ENCODE results near the gene SALL2. TPM values are rescaled to one million over a fixed set of nuclear protein-coding genes. Genes with fewer than 3 reads are reported as not detected.
A peak's percentile ranks its signal among the peaks of the same experiment; 100 is the strongest.
"Not testable (repeated sequence)": the region's sequence is repeated elsewhere in the genome, so short reads cannot be mapped to it uniquely, and the experiment has no call there.

SALL2 gene
- total RNA-seq, result under 1 TPM; 0.31 to 0.45 TPM

DNA sequence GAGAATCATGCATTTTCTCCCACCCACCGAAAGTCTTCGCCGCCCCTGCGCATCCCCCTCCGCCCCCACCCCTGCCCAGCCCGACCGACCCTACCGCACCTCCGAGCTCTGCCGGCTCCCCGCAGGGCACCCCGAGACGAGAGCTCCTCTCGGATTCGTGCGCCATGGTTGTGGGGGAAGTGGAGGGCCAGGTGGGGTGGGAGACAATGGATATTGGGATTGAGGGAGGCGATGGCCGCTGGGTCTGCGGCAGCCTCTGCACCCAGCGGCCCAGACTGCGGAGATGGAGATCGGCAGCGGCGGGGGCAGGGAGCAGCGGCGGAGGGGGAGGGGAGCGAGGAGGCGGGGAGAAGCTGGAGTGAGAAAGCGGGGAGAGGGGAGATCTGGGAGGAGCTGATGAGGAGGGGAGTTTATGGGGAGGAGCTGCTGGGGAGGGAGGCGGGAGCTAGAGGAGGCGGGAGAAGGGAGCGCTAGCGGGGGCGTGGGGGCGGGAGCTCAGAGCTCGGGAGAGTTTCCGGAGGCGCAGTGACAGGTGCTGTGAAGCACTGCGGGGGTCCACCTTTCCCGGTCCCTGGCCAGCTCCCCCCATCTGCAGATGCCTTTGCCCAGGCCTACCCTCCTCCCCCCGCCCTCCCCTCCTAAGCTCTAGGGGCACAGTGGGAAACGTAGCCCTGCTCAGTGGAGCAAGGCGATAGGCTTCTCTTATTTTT lies at the start of gene SALL2:
SALL2 (minus strand) TSS at position 385 of the 710 bp plus-strand sequence; CDS start at position 166, 219 bp downstream.
- DNase-seq (ENCODE audit: low spot score) (peak; percentile 80), ATAC-seq (peak; percentile 79 to 85)
- H3K4me3 Mint-ChIP-seq, result peak within 1 kb of the TSS; percentile 83
- no peaks in the 10 kb centered on the region for H3K9me3 Mint-ChIP-seq
- no peaks in the 10 kb centered on the region for H3K36me3 Mint-ChIP-seq
- no peaks in the 10 kb centered on the region for H3K27me3 Mint-ChIP-seq
- peaks cover 9 to 14% of the 10 kb centered on the region in 2 donors for H3K4me1 Mint-ChIP-seq (ENCODE audit: low read depth in 2 of 2)
- peak within 1 kb of the TSS; percentile 48 to 82 for H3K27ac Mint-ChIP-seq

- no peak for DNase-seq (ENCODE audit: low spot score)
- peaks cover 9 to 16% of the 10 kb centered on the region in 2 donors for H3K27me3 Mint-ChIP-seq
- no peak overlapping the region for H3K27ac Mint-ChIP-seq
- H3K36me3 Mint-ChIP-seq, result no peaks in the 10 kb centered on the region
- no peak overlapping the region for H3K4me3 Mint-ChIP-seq
- H3K9me3 Mint-ChIP-seq, result no peaks in the 10 kb centered on the region
- H3K4me1 Mint-ChIP-seq (ENCODE audit: low read depth in 2 of 2), result no peaks in the 10 kb centered on the region
- ATAC-seq, result no peak
Measured at GRCh38 chr14:21575661-21576060, 49.5 kb upstream of the SALL2 start.

- Mint-ChIP-seq H3K27ac (no peak overlapping the region), H3K9me3 (no peaks in the 10 kb centered on the region), H3K4me3 (no peak overlapping the region), H3K4me1 (ENCODE audit: low read depth in 2 of 2) (peaks cover 0 to 2% of the 10 kb centered on the region in 2 donors), H3K36me3 (no peaks in the 10 kb centered on the region), H3K27me3 (peaks cover 17% of the 10 kb centered on the region in 2 donors)
- no peak for ATAC-seq
- no peak for DNase-seq (ENCODE audit: low spot score)
Measured at GRCh38 chr14:21572604-21573003, 46.5 kb upstream of the SALL2 start.

GRCh38 chr14:21558703-21559170 lies 32.6 kb upstream of the SALL2 start:
- H3K9me3 Mint-ChIP-seq, result no peaks in the 10 kb centered on the region
- ATAC-seq, result no peak
- no peaks in the 10 kb centered on the region for H3K36me3 Mint-ChIP-seq
- H3K4me3 Mint-ChIP-seq, result no peak overlapping the region
- H3K27me3 Mint-ChIP-seq, result no peaks in the 10 kb centered on the region
- peaks cover 6% of the 10 kb centered on the region in 2 donors for H3K4me1 Mint-ChIP-seq (ENCODE audit: low read depth in 2 of 2)
- H3K27ac Mint-ChIP-seq, result no peak overlapping the region
- DNase-seq (ENCODE audit: low spot score), result no peak

DNA sequence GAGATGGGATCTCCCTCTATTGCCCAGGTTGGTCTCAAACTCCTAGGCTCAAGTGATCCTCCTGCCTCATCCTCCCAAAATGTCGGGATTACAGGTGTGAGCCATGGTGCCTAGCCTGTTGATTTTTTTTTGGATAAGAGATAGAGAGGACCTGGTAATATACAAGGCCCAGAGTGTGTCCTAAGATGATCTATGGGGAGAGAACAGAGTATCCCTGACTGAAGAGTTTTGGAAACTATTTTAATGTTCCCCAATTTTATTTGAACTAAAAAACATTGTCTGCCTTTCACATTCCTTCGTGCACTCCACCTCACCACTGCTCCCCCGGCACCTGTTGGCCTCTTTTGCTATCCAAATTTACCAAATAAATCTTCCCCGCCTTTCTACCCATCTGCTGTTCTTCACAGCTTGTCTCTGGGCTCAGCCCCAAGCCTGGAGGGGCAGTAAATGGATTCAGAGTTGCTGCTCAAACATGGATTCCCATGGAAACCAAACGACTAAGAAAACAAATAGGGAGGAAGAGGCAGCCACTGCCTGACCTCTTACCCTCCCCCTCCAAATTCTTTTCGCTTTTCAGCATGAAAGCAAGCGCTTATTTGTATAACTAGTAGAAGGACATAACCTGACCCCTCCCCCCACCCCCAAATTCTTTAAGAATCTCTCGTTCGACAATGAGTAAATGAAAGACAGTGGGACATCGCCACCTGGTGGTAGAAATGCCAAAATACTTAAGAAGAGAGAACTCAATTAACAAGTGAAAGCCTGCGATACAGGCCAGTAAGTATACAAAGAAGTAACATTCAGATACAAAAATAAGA lies 31.1 kb upstream of the SALL2 start:
- DNase-seq (ENCODE audit: low spot score) (peak; percentile 64), ATAC-seq (no peak)
- Mint-ChIP-seq H3K4me1 (ENCODE audit: low read depth in 2 of 2) (peaks cover 6% of the 10 kb centered on the region in 2 donors), H3K36me3 (no peaks in the 10 kb centered on the region), H3K4me3 (peak overlapping the region; percentile 34), H3K27ac (peak overlapping the region; percentile 39 to 78), H3K9me3 (no peaks in the 10 kb centered on the region), H3K27me3 (no peaks in the 10 kb centered on the region)

GRCh38 chr14:21556378-21557083 lies 30.4 kb upstream of the SALL2 start:
- Mint-ChIP-seq H3K4me1 (ENCODE audit: low read depth in 2 of 2) (peaks cover 6% of the 10 kb centered on the region in 2 donors), H3K27ac (no peak overlapping the region), H3K4me3 (no peak overlapping the region), H3K9me3 (no peaks in the 10 kb centered on the region), H3K27me3 (no peaks in the 10 kb centered on the region), H3K36me3 (no peaks in the 10 kb centered on the region)
- ATAC-seq (no peak), DNase-seq (ENCODE audit: low spot score) (no peak)

DNA sequence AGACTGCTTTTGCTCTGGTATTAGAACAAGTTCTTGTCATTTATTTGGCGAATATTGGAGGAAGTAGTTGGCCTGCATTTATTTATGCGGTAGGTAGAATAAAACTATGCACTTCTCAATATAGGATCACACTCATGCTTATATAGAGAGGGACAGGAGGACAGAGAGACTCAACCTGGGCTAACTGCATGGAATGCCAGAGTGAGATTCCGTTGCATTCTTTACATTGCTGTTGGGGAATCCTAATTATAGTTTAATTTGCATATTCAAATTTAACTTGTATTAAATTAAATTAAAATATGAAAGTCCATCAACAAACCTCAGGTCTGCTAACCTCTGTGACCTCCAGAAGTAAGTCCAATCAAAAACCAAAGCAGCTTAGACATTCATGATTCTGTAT lies 27.1 kb upstream of the SALL2 start:
- Mint-ChIP-seq H3K36me3 (no peaks in the 10 kb centered on the region), H3K9me3 (no peaks in the 10 kb centered on the region), H3K27me3 (peaks cover 0 to 6% of the 10 kb centered on the region in 2 donors), H3K4me1 (ENCODE audit: low read depth in 2 of 2) (peaks cover 6% of the 10 kb centered on the region in 2 donors), H3K4me3 (no peak overlapping the region), H3K27ac (no peak overlapping the region)
- no peak for DNase-seq (ENCODE audit: low spot score)
- no peak for ATAC-seq

DNA sequence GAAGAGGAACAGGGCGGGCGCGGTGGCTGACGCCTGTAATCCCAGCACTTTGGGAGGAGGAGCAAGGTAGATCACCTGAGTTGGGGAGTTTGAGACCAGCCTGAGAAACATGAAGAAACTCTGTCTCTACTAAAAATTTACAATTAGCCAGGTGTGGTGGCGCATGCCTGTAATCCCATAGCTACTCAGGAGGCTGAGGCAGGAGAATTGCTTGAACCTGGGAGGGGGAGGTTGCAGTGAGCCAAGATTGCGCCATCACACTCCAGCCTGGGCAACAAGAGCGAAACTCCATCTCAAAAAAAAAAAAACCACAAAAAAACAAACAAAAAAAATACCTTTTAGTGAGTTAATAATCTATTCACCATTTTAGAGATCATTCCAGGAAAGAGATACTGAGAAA lies 18.4 kb upstream of the SALL2 start:
- not testable (repeated sequence) for H3K4me3 Mint-ChIP-seq; H3K4me1 Mint-ChIP-seq (ENCODE audit: low read depth in 2 of 2); ATAC-seq; H3K27ac Mint-ChIP-seq; DNase-seq (ENCODE audit: low spot score); H3K36me3 Mint-ChIP-seq; H3K9me3 Mint-ChIP-seq
- peaks cover 11 to 13% of the 10 kb centered on the region in 2 donors for H3K27me3 Mint-ChIP-seq

- Mint-ChIP-seq H3K27ac (no peak overlapping the region), H3K36me3 (no peaks in the 10 kb centered on the region), H3K9me3 (no peaks in the 10 kb centered on the region), H3K27me3 (peaks cover 17 to 19% of the 10 kb centered on the region in 2 donors), H3K4me3 (no peak overlapping the region), H3K4me1 (ENCODE audit: low read depth in 2 of 2) (no peaks in the 10 kb centered on the region)
- DNase-seq (ENCODE audit: low spot score) (no peak), ATAC-seq (no peak)
Measured at GRCh38 chr14:21543963-21544362, 17.8 kb upstream of the SALL2 start.

DNA sequence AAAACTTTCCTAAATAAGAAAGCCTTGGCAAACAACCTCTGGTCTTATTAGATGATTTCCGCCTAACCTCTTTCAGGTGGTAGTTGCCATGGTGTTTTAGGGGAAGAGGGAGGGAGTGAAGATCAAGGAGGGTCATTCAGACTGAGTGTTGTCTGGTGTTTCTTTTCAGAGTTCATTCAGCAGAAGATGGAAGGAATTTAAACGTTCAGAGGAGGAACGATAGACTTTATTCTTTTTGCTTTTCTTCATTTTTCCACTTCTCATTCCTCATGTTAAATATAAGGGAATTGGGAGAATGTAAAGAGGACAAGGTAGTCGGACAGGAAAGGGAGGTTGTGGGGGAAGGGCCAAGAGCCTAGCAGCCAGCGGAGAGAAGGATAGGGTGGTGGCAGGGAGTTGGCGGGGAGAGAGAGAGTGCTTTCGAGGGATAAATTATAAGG lies 17.4 kb upstream of the SALL2 start:
- no peaks in the 10 kb centered on the region for H3K9me3 Mint-ChIP-seq
- ATAC-seq (no peak), DNase-seq (ENCODE audit: low spot score) (no peak)
- no peak overlapping the region for H3K4me3 Mint-ChIP-seq
- H3K27ac Mint-ChIP-seq, result no peak overlapping the region
- H3K36me3 Mint-ChIP-seq, result no peaks in the 10 kb centered on the region
- peaks cover 22 to 24% of the 10 kb centered on the region in 2 donors for H3K27me3 Mint-ChIP-seq
- H3K4me1 Mint-ChIP-seq (ENCODE audit: low read depth in 2 of 2), result no peaks in the 10 kb centered on the region

DNA sequence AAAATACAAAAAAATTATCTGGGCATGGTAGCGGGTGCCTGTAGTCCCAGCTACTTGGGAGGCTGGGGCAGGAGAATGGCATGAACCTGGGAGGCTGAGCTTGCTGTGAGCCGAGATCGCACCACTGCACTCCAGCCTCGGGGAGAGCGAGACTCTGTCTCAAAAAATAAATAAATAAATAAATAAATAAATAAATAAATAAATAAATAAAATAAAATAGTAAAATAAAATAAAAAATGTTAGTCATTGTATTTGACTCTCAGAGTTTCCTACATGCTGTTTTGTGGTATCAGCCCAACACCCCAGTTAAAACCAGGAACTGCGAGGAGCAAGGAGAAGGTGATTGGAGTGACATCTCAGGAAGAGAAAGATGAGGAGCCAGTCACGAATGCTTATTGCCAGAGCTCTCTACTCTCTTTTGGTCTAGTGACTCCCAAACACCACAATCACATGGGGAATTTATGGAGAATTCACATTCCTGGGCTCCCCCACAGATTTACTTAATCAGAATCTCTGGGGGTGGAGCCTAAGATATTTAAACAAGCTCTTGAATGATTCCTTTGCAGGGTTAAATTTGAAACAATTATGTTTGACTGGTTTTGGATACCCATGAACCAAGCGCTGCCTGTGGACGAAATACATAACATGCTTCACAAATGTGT lies 15.4 kb upstream of the SALL2 start:
- H3K4me1 Mint-ChIP-seq (ENCODE audit: low read depth in 2 of 2), result peaks cover 5 to 6% of the 10 kb centered on the region in 2 donors
- no peaks in the 10 kb centered on the region for H3K36me3 Mint-ChIP-seq
- no peaks in the 10 kb centered on the region for H3K9me3 Mint-ChIP-seq
- ATAC-seq, result no peak
- H3K4me3 Mint-ChIP-seq, result no peak overlapping the region
- peaks cover 30 to 41% of the 10 kb centered on the region in 2 donors for H3K27me3 Mint-ChIP-seq
- DNase-seq (ENCODE audit: low spot score), result no peak
- H3K27ac Mint-ChIP-seq, result no peak overlapping the region

GRCh38 chr14:21539189-21539940 lies 13.2 kb upstream of the SALL2 start:
- H3K27ac Mint-ChIP-seq, result no peak overlapping the region
- ATAC-seq (no peak), DNase-seq (ENCODE audit: low spot score) (no peak)
- no peaks in the 10 kb centered on the region for H3K9me3 Mint-ChIP-seq
- peaks cover 41 to 53% of the 10 kb centered on the region in 2 donors for H3K27me3 Mint-ChIP-seq
- no peaks in the 10 kb centered on the region for H3K36me3 Mint-ChIP-seq
- peaks cover 5 to 6% of the 10 kb centered on the region in 2 donors for H3K4me1 Mint-ChIP-seq (ENCODE audit: low read depth in 2 of 2)
- no peak overlapping the region for H3K4me3 Mint-ChIP-seq

DNA sequence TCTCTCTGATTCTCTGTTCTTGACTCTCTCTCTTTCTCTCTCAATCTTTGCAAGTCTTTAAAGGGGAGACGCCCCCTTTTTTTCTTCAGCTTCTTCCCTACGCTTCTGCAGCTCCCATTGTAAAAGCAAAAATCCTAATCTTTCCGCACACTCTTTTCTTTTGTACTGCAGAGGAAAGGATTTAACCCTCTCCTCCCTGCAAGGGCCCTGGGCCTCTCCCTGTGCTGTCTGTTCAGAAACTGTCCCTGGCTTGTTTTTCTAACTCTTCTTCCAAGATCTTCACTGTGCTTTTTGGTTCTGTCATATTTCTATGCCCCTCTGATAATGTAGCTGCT lies 10.9 kb upstream of the SALL2 start:
- Mint-ChIP-seq H3K27me3 (peaks cover 39 to 53% of the 10 kb centered on the region in 2 donors), H3K4me3 (no peak overlapping the region)
- no peak for ATAC-seq

More for the DNA sequence above, 10.9 kb upstream of the SALL2 start:
- no peak overlapping the region for H3K27ac Mint-ChIP-seq
- DNase-seq (ENCODE audit: low spot score), result no peak
- H3K36me3 Mint-ChIP-seq, result no peaks in the 10 kb centered on the region
- H3K9me3 Mint-ChIP-seq, result no peaks in the 10 kb centered on the region
- peaks cover 5 to 6% of the 10 kb centered on the region in 2 donors for H3K4me1 Mint-ChIP-seq (ENCODE audit: low read depth in 2 of 2)
